Measurements from ENCODE around the gene C17orf67. TPM values are rescaled to one million over a fixed set of nuclear protein-coding genes. Genes with fewer than 3 reads are reported as not detected.

The C17orf67 gene
- 1 to 10 TPM in 2 of 4 donors, under 1 TPM in 2; 0.65 to 1.3 (median 1.0) TPM for total RNA-seq
- 0.43 TPM for polyA plus RNA-seq
- long read RNA-seq, donor 1, partial matches to known transcripts: 0 of 9 reads
- long read RNA-seq, donor 1, other reads (novel, unspliced or antisense): 8 of 9 reads
- long read RNA-seq, donor 2, partial matches to known transcripts: 0 of 3 reads
- long read RNA-seq, donor 2, other reads (novel, unspliced or antisense): 3 of 3 reads
- long read RNA-seq, donor 3, partial matches to known transcripts: 1 of 5 reads
- long read RNA-seq, donor 3, other reads (novel, unspliced or antisense): 4 of 5 reads
- long read RNA-seq, donor 4, partial matches to known transcripts: 0 of 1 reads
- long read RNA-seq, donor 4, other reads (novel, unspliced or antisense): 1 of 1 reads

- H3K4me1 ChIP-seq (ENCODE audit: control insufficient read depth, insufficient read depth, low read length): no peaks in the 10 kb centered on the region
- ATAC-seq (peak; percentile 99), DNase-seq (peak; percentile 99 to 100 (median 99))
- no peaks in the 10 kb centered on the region for H3K9me3 ChIP-seq (ENCODE audit: control insufficient read depth, low read length)
- peak within 1 kb of the TSS; percentile 81 for H3K4me3 ChIP-seq (ENCODE audit: low read length)
- under 1% methylated on average over 66 of the region's 66 CpGs for WGBS
- intact Hi-C loops (cut with DNase I): loop anchor here in 1 of 4 donors (5.0 kb wide), 1 partner anchor 78 kb away; the partner anchor contains the start of gene TRIM25
- H3K27ac ChIP-seq (ENCODE audit: low read length): peak within 1 kb of the TSS; percentile 71
- no peaks in the 10 kb centered on the region for H3K27me3 ChIP-seq (ENCODE audit: control insufficient read depth, insufficient read depth)
These were observed at the start of gene C17orf67, which contains the start of gene DGKE for GRCh38 chr17:56833809-56834379. Gene C17orf67, minus strand, starts transcription at chr17:56833920. Its CDS starts 18,110 bp downstream, at chr17:56815810. Gene DGKE, plus strand, starts transcription at chr17:56834151. Its CDS starts 645 bp downstream, at chr17:56834796.

GRCh38 chr17:56881685-56882295, 48.1 kb upstream of the C17orf67 start:
- Histone ChIP-seq H3K27me3 (ENCODE audit: control insufficient read depth, insufficient read depth) (no peaks in the 10 kb centered on the region), H3K4me3 (ENCODE audit: low read length) (no peak overlapping the region), H3K27ac (ENCODE audit: low read length) (no peak overlapping the region), H3K4me1 (ENCODE audit: control insufficient read depth, insufficient read depth, low read length) (no peaks in the 10 kb centered on the region), H3K9me3 (ENCODE audit: control insufficient read depth, low read length) (no peaks in the 10 kb centered on the region)
- intact Hi-C loops (cut with DNase I): no loop called here
- DNase-seq (no peak), ATAC-seq (no peak)
- 96% methylated on average over 3 of the region's 3 CpGs for WGBS

- Histone ChIP-seq H3K4me1 (ENCODE audit: control insufficient read depth, insufficient read depth, low read length) (no peaks in the 10 kb centered on the region), H3K4me3 (ENCODE audit: low read length) (no peak overlapping the region), H3K9me3 (ENCODE audit: control insufficient read depth, low read length) (no peaks in the 10 kb centered on the region), H3K27ac (ENCODE audit: low read length) (no peak overlapping the region), H3K27me3 (ENCODE audit: control insufficient read depth, insufficient read depth) (no peaks in the 10 kb centered on the region)
- intact Hi-C loops (cut with DNase I): no loop called here
- DNase-seq (no peak), ATAC-seq (no peak)
- WGBS: 80% methylated on average over 8 of the region's 8 CpGs
These were observed 46.9 kb upstream of the C17orf67 start for GRCh38 chr17:56880571-56880970.

- ATAC-seq: no peak
- DNase-seq: no peak
- Histone ChIP-seq H3K27ac (ENCODE audit: low read length) (no peak overlapping the region), H3K27me3 (ENCODE audit: control insufficient read depth, insufficient read depth) (no peaks in the 10 kb centered on the region), H3K9me3 (ENCODE audit: control insufficient read depth, low read length) (no peaks in the 10 kb centered on the region), H3K4me1 (ENCODE audit: control insufficient read depth, insufficient read depth, low read length) (no peaks in the 10 kb centered on the region), H3K4me3 (ENCODE audit: low read length) (no peak overlapping the region)
- WGBS: 64% methylated on average over 3 of the region's 3 CpGs
- intact Hi-C loops (cut with DNase I): no loop called here
These were observed 46.4 kb upstream of the C17orf67 start for GRCh38 chr17:56880133-56880532.

- DNase-seq (no peak), ATAC-seq (no peak)
- 92% methylated on average over 7 of the region's 7 CpGs for WGBS
- no peaks in the 10 kb centered on the region for H3K9me3 ChIP-seq (ENCODE audit: control insufficient read depth, low read length)
- no peaks in the 10 kb centered on the region for H3K4me1 ChIP-seq (ENCODE audit: control insufficient read depth, insufficient read depth, low read length)
- intact Hi-C loops (cut with DNase I): no loop called here
- no peak overlapping the region for H3K4me3 ChIP-seq (ENCODE audit: low read length)
- H3K27me3 ChIP-seq (ENCODE audit: control insufficient read depth, insufficient read depth): no peaks in the 10 kb centered on the region
- H3K27ac ChIP-seq (ENCODE audit: low read length): no peak overlapping the region
These were observed 45.6 kb upstream of the C17orf67 start for GRCh38 chr17:56879280-56879679.

- ATAC-seq (peak; percentile 50 to 78), DNase-seq (no peak)
- H3K27me3 ChIP-seq (ENCODE audit: control insufficient read depth, insufficient read depth): no peaks in the 10 kb centered on the region
- H3K4me3 ChIP-seq (ENCODE audit: low read length): no peak overlapping the region
- H3K4me1 ChIP-seq (ENCODE audit: control insufficient read depth, insufficient read depth, low read length): no peaks in the 10 kb centered on the region
- 51% methylated on average over 7 of the region's 7 CpGs for WGBS
- H3K9me3 ChIP-seq (ENCODE audit: control insufficient read depth, low read length): no peaks in the 10 kb centered on the region
- intact Hi-C loops (cut with DNase I): no loop called here
- no peak overlapping the region for H3K27ac ChIP-seq (ENCODE audit: low read length)
These were observed 43.1 kb upstream of the C17orf67 start for GRCh38 chr17:56876766-56877179.

GRCh38 chr17:56870081-56870651, 36.4 kb upstream of the C17orf67 start:
- Histone ChIP-seq H3K27me3 (ENCODE audit: control insufficient read depth, insufficient read depth) (no peaks in the 10 kb centered on the region), H3K4me1 (ENCODE audit: control insufficient read depth, insufficient read depth, low read length) (no peaks in the 10 kb centered on the region), H3K27ac (ENCODE audit: low read length) (no peak overlapping the region), H3K9me3 (ENCODE audit: control insufficient read depth, low read length) (no peaks in the 10 kb centered on the region), H3K4me3 (ENCODE audit: low read length) (no peak overlapping the region)
- ATAC-seq (no peak), DNase-seq (no peak)
- WGBS: 88% methylated on average over 4 of the region's 4 CpGs
- intact Hi-C loops (cut with DNase I): no loop called here

GRCh38 chr17:56868716-56869115, 35.0 kb upstream of the C17orf67 start:
- DNase-seq (no peak), ATAC-seq (no peak)
- H3K9me3 ChIP-seq (ENCODE audit: control insufficient read depth, low read length): no peaks in the 10 kb centered on the region
- H3K27me3 ChIP-seq (ENCODE audit: control insufficient read depth, insufficient read depth): no peaks in the 10 kb centered on the region
- intact Hi-C loops (cut with DNase I): no loop called here
- 97% methylated on average over 3 of the region's 3 CpGs for WGBS
- H3K27ac ChIP-seq (ENCODE audit: low read length): no peak overlapping the region
- H3K4me3 ChIP-seq (ENCODE audit: low read length): no peak overlapping the region
- H3K4me1 ChIP-seq (ENCODE audit: control insufficient read depth, insufficient read depth, low read length): no peaks in the 10 kb centered on the region

GRCh38 chr17:56867948-56868376, 34.2 kb upstream of the C17orf67 start:
- DNase-seq (no peak), ATAC-seq (peak; percentile 45 to 76)
- no peaks in the 10 kb centered on the region for H3K4me1 ChIP-seq (ENCODE audit: control insufficient read depth, insufficient read depth, low read length)
- no peaks in the 10 kb centered on the region for H3K9me3 ChIP-seq (ENCODE audit: control insufficient read depth, low read length)
- intact Hi-C loops (cut with DNase I): no loop called here
- H3K27me3 ChIP-seq (ENCODE audit: control insufficient read depth, insufficient read depth): no peaks in the 10 kb centered on the region
- no peak overlapping the region for H3K4me3 ChIP-seq (ENCODE audit: low read length)
- WGBS: 36% methylated on average over 2 of the region's 2 CpGs
- H3K27ac ChIP-seq (ENCODE audit: low read length): no peak overlapping the region

- DNase-seq (no peak), ATAC-seq (no peak)
- no peaks in the 10 kb centered on the region for H3K27me3 ChIP-seq (ENCODE audit: control insufficient read depth, insufficient read depth)
- H3K27ac ChIP-seq (ENCODE audit: low read length): no peak overlapping the region
- H3K4me3 ChIP-seq (ENCODE audit: low read length): no peak overlapping the region
- WGBS: 47% methylated on average over 3 of the region's 3 CpGs
- no peaks in the 10 kb centered on the region for H3K4me1 ChIP-seq (ENCODE audit: control insufficient read depth, insufficient read depth, low read length)
- H3K9me3 ChIP-seq (ENCODE audit: control insufficient read depth, low read length): no peaks in the 10 kb centered on the region
- intact Hi-C loops (cut with DNase I): no loop called here
These were observed 32.8 kb upstream of the C17orf67 start for GRCh38 chr17:56866496-56866895.

GRCh38 chr17:56866076-56866475, 32.4 kb upstream of the C17orf67 start:
- H3K9me3 ChIP-seq (ENCODE audit: control insufficient read depth, low read length): no peaks in the 10 kb centered on the region
- ATAC-seq: no peak
- no peak overlapping the region for H3K4me3 ChIP-seq (ENCODE audit: low read length)
- no peaks in the 10 kb centered on the region for H3K27me3 ChIP-seq (ENCODE audit: control insufficient read depth, insufficient read depth)
- DNase-seq: no peak
- 94% methylated on average over 5 of the region's 5 CpGs for WGBS
- H3K27ac ChIP-seq (ENCODE audit: low read length): no peak overlapping the region
- H3K4me1 ChIP-seq (ENCODE audit: control insufficient read depth, insufficient read depth, low read length): no peaks in the 10 kb centered on the region
- intact Hi-C loops (cut with DNase I): no loop called here

Data from right cardiac atrium (tissue), 5 donors.